Ramos (cell line): ENCODE results near the gene MKI67.
"Not testable (repeated sequence)": the region's sequence is repeated elsewhere in the genome, so short reads cannot be mapped to it uniquely, and the experiment has no call there.

Experiments
- in situ Hi-C: fragments of 300-500 bp; cut with MboI; formaldehyde crosslinking; loops from one replicate; pipeline ENCODE4 v1.14.3; 2022; ENCODE audit warnings: low sequenced_read_pairs; ENCODE audit not compliant: unreplicated experiment

Gene MKI67, protein sequence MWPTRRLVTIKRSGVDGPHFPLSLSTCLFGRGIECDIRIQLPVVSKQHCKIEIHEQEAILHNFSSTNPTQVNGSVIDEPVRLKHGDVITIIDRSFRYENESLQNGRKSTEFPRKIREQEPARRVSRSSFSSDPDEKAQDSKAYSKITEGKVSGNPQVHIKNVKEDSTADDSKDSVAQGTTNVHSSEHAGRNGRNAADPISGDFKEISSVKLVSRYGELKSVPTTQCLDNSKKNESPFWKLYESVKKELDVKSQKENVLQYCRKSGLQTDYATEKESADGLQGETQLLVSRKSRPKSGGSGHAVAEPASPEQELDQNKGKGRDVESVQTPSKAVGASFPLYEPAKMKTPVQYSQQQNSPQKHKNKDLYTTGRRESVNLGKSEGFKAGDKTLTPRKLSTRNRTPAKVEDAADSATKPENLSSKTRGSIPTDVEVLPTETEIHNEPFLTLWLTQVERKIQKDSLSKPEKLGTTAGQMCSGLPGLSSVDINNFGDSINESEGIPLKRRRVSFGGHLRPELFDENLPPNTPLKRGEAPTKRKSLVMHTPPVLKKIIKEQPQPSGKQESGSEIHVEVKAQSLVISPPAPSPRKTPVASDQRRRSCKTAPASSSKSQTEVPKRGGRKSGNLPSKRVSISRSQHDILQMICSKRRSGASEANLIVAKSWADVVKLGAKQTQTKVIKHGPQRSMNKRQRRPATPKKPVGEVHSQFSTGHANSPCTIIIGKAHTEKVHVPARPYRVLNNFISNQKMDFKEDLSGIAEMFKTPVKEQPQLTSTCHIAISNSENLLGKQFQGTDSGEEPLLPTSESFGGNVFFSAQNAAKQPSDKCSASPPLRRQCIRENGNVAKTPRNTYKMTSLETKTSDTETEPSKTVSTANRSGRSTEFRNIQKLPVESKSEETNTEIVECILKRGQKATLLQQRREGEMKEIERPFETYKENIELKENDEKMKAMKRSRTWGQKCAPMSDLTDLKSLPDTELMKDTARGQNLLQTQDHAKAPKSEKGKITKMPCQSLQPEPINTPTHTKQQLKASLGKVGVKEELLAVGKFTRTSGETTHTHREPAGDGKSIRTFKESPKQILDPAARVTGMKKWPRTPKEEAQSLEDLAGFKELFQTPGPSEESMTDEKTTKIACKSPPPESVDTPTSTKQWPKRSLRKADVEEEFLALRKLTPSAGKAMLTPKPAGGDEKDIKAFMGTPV (N-terminal part only)

GRCh38 chr10:128125944-128126764 lies at the start of gene MKI67:
Gene MKI67 (minus strand): TSS chr10:128126423. CDS start chr10:128125667, 756 bp downstream.
- in situ Hi-C loops, result no loop called here

- in situ Hi-C loops, result no loop called here
Observed at GRCh38 chr10:128174581-128175559, 48.6 kb upstream of the MKI67 start.

- in situ Hi-C loops, result no loop called here
Observed at GRCh38 chr10:128173386-128173785, 47.2 kb upstream of the MKI67 start.

- in situ Hi-C loops, result no loop called here
Observed at GRCh38 chr10:128172756-128173155, 46.5 kb upstream of the MKI67 start.

GRCh38 chr10:128169811-128170379 lies 43.7 kb upstream of the MKI67 start:
- in situ Hi-C loops, result no loop called here

GRCh38 chr10:128167926-128168520 lies 41.8 kb upstream of the MKI67 start:
- in situ Hi-C loops, result no loop called here

- in situ Hi-C loops, result not testable (repeated sequence)
Observed at GRCh38 chr10:128167123-128167522, 40.9 kb upstream of the MKI67 start.

GRCh38 chr10:128166151-128166550 lies 39.9 kb upstream of the MKI67 start:
- in situ Hi-C loops, result no loop called here

DNA sequence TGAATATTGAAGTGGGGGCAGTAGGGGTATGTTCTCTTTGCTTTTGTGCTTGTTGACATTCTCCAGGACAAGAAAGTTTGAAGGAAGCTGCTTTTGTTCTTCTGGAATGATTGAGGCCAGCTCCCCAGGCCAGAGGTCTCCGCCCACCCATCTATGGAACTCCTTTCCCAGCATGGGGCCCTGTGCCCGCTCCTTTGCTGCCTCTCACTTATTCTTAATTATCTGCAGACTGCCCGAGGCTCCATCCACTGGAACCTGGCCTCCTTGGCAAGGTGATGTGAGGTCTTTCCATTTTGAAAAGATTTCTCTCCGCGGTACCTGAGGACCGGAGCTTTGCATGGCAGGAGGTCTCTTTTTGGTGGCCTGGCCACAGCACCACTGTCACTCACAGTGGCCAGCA lies 39.3 kb upstream of the MKI67 start:
- in situ Hi-C loops, result no loop called here

DNA sequence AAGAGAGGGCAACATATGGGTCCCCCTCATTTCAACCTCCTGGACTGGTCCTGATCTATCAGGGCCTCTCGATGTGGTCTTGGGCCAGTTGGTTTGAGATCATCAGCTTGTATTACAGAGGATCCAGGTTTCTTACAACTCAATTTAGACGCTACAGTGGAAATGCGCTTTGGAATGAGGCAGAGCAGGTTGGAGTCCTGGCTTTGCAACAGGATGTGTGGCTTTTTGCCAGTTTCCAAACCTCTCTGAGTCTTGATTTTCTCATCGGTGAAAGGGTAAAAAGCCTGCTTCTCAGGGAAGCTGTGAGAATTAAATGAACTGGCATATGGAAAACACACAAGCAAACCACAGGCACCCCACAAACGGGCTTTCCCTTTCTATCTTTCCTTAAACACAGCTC lies 37.5 kb upstream of the MKI67 start:
- in situ Hi-C loops, result no loop called here

GRCh38 chr10:128161031-128161430 lies 34.8 kb upstream of the MKI67 start:
- in situ Hi-C loops, result no loop called here

DNA sequence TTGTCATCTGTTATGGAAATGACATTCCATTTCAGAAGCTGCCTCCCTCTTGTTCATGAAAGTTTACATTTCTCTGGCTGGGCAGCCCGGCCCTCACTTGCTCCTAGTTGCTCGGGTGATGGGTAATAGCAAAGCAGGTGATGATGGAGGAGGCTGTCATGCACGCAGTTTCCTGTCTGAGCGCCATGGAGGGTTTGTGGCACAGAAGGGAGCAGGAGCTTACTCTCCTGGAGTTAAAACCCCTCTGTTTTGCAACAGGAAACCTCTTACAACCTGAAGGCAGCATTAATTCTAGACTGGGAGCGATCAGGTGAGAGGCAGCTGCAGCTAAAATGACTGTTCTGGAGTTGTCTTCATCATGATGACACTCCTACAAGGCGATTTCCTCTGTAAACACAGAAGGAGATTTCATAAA lies 34.1 kb upstream of the MKI67 start:
- in situ Hi-C loops, result no loop called here

DNA sequence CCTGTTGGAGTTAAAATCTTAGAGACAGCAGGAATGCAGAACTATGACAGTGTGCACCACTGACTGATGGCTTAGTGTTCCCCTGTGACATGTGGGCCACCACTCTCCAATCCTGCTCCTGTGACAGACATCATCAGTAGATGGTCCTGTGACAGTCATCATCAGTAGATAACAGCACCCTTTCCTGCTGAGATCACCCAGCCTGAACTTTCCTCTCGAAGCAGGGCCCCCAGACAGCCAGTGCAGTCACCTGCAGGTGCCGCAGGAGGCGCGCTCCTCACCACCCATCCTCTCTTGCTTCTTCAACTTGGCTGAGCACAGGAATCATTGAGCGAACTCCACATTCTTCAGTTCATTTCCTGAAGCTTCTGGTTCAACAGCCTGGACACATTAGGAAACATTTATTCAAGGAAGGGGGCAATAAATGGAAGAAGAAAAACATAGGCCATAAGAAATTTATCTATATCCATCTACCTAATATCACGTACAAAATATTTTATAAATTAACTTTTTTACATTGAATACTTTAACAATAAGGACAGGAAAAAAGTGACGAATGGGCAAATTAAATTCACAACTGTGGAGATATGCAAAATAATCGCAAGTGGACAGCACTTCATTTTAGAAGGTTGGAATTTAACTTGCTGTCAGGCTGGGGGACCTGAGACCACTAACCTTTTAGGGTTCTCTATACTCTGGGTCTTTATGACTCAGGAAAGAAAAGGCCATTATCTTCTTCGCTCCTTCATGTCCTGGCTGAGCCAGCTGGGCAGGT lies 32.0 kb upstream of the MKI67 start:
- in situ Hi-C loops, result no loop called here

GRCh38 chr10:128156999-128157755 lies 31.0 kb upstream of the MKI67 start:
- in situ Hi-C loops, result no loop called here

DNA sequence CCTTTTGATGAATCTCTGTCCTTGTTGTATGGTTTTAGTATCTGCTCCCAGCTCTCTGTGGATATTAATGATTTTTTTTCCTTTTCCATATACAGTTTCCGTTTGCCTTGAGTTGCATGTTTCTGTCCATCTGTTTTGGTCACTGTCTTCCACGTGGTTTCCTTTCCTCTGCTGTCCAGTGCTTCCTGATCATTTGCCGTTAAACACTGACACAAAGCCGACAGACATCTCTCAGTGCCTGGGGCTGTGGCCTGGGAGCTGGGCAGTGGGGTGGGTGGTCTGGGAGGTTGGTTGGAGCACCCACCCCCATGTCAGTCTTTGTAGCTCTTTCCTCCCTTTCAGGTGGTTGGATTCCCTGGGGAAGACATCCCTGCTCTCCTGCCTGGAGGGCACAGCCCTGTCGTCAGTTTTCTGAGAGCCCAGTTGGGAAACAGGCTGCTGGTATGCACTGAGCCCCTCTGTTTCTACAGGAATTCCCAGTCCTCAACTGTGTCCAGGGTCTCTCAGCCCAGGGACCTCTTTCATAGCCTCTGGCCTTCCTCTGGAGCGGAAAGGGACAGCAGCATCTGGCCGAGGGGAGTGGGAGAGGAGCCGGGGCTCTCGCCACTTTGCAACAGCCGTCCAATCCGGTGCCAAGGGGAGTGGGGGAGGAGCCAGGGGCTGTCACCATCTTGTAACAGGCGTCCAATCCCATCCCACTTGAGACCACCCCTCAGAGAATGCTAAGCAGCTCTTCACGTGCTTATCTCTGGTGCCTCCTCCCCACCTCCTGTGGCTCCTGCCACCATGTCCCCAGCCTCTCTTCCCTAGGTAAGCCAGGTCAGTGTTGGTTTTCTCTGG lies 26.7 kb upstream of the MKI67 start:
- in situ Hi-C loops, result no loop called here

- in situ Hi-C loops, result no loop called here
Observed at GRCh38 chr10:128151031-128151430, 24.8 kb upstream of the MKI67 start.
